OCI-M1 (cell line): ENCODE results near the gene PCGF5.
"Not testable (repeated sequence)": the region's sequence is repeated elsewhere in the genome, so short reads cannot be mapped to it uniquely, and the experiment has no call there.

Source experiments
- DNase-seq: peaks from one replicate; lab custom pipeline; 2025; lab: John Stamatoyannopoulos, UW

The PCGF5 gene

DNA sequence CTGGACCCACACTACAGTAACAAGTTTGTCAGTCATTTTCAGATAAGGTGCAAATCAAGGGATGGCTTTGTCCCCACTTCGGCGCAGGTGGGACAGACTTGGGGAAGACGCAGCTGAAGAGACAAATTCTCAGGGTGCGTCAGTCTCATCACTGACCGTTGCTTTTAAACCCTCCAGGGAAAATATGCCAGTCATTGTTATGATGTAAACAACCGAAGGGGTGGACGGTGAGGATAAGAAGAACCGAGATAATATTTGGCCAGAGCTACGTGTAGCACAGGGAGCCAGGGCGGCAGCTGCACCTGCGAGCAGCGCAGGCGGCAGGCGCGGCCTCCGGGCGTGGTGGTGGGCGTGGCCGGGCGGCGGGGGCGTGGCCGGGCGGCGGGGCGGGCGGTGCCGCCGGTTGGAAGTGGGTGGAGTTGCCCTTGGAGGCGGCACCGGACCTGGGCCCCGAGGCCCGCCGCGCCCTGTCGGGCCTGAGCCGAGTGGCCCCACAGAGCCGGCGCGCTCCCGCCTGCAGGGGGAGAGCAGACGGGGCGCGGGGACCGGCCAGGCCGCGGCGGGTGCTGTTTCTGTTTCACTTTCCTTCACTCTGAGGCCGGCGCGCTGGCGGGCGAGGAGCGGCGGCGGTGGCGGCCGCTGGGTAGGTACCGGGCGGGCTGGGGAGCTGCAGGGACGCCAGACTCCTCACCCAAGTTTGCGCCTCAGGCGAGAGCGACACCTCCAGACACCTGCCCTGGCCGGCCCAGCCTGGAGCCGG is at the start of gene PCGF5:
Gene PCGF5 (plus strand): TSS at position 470 of the 760 bp plus-strand sequence. CDS start 2,209 bp downstream, outside the sequence.
- peak; percentile 96 for DNase-seq

DNA sequence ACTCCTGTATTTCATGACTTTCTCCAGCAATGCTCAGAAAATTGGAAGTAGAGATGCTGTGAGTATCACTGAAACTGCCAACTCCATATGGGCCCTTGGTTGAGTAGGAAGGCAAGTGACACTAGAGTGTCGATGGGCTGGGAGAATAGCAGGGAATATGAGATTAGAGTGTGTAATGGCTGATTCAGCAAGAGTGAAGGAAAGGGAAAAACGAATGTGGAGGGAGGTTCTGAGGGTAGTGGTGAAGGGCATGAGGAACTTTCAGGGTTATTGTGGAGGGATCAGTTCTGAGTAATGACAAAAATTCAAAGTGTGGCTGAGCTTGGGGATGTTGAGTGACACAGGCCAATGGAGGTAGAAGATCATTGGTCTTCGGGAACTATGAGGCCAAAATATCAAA is 49.0 kb upstream of the PCGF5 start:
- no peak for DNase-seq

DNA sequence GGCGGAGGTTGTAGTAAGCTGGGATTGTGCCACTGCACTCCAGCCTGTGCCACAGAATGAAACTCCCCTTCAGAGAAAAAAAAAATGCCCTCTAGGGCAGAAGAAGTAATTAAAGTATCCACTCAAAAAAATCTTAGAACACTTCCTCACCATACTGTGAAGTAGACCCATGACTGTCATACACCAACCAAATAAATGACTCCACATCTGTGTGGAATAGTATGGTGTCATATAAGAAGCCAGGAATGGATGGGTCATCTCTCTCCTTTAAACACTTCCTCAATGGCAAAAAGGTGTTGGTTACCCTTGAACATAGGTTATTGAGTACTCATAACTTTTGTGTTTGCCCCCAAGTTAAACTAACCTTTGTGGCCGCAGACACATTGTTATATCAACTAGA is 48.1 kb upstream of the PCGF5 start:
- DNase-seq = no peak

DNA sequence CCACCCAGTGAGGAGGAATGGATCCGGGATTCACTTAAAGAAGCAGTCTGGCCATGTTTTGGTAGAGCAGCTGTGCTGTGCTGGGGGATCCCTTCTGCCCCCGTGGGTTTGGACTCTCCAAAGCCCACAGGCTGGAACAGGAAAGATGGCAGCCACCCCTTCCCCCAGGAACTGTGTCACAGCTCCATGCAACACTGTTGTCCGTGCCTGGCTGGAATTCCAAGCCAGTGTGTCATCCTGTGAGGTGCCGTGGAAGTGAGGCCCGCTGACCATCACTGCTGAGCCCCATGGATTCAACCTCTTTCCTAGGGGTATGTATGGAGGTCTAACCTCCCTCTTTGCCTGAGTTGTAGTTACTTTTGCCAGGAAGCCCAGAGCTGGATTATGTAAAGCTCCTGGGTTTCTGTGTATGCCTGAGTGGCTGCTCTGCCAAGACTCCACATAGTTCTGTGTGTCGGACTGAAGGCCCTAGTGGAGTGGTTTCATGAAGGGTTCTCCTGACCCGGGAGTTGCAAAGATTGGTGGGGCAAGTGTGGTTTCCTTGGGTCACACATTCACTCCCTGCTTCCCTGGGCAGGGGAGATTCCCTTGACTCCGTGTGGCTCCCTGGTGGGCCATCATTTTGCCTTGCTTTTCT is 35.1 kb upstream of the PCGF5 start:
- no peak for DNase-seq

DNA sequence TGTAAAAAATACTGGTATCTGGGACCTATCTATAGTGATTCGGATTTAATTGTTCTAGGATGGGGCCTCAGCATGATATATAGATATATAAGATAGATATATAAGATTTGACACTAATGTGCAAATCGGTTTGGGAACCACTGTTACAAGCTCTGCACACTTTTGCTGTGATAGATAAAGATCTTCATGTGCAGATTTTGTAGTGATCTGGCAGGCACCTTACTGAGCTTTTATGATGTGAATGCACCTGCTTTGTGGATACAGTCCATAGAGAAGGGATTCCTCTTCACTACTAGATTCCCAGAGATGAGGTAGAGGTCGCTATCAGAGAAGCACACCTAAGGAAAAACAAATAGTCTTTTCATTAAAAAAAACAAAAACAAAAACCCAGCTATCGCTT is 33.3 kb upstream of the PCGF5 start:
- DNase-seq = no peak

DNA sequence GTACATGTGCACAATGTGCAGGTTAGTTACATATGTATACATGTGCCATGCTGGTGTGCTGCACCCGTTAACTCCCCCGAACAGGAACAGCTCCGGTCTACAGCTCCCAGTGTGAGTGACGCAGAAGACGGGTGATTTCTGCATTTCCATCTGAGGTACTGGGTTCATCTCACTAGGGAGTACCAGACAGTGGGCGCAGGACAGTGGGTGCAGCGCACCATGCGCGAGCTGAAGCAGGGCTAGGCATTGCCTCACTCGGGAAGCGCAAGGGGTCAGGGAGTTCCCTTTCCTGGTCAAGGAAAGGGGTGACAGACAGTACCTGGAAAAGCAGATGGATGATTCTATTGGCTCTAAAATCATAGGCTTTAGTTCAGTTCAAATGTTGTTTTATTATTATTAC is 32.5 kb upstream of the PCGF5 start:
- DNase-seq = not testable (repeated sequence)

DNA sequence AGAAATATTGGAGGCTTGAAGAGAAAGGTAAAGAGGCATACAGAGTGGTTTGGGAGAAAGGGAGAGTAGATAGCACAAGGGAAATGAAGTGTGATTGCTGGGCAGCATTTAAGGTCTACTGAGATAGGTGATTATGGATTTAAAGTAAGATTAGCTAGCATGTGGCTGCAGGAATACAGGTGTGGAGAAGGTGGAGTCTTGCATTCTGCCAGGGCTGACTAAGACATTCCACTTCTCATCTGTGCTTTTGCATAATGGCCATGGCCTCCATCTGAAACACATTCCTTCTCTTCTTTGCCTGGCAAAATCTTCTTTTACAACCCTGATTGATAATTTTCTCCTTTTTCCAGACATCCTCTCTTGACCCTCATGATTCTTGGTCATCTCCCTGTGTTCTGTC is 31.6 kb upstream of the PCGF5 start:
- no peak for DNase-seq

DNA sequence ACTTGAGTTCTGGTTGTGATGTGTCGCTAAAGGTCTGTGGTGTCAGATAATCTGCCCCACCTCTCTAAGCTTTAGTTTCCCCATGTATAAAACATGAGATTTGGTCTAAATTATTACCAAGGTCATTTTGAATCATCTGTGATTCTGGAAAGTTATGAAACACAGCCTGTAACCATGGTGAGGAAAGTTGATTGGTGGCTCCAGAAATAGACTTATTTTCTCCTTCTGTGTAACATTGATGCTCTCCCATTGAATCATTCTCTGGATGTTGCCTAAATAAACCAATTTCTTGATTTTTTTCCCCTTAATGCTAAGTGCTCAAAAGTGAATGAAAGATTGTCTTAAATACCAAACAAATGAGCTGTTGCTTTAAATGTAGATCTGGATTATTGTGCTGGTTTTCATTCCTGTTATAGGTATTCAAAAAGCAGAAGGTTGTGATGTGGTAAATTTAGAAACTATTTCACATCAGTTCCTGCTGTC is 30.0 kb upstream of the PCGF5 start:
- no peak for DNase-seq

DNA sequence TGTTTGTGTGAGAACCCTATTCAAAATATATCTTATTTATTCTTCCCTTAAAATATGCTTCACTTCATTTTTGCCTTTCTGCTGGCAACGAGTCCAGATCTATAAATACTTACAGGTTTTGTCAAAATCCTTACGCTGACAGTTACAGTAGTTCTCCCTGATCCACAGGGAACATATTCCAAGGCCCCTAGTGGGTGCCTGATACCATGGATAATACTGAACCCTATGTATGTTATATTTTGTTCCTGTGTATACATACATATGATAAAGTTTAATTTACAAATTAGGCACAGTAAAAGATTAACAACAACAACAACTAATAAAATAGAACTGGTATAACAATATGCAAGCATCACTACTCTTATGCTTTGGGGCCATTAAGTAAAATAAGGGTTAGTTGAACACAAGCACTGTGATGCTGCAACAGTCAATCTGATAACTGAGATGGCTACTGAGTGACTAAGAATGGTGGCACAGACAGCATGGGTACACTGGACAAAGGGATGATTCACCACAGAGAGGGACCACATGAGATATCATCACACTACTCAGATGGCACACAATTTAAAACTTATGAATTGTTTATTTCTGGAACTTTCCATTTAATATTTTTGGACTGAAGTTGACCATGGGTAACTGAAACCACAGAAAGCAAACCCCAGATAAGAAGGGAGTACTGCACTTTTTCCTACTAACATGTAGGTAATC is 29.4 kb upstream of the PCGF5 start:
- peak; percentile 65 for DNase-seq

DNA sequence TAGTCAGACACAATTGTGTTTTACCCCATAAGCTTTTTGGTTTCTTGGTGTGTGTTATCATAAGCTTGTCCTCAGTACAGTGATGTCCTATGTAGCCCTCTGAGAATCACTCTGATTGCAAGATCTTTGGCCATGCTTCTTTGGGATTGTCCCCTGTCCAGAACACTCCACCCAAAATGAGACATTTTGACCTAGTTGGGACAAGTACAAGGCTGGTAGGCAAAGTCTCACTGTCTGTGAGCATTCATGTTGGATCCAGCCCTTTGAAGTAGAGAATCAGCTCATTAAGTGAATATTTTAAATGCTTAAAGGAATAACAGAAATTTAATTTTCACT is 28.9 kb upstream of the PCGF5 start:
- no peak for DNase-seq

DNA sequence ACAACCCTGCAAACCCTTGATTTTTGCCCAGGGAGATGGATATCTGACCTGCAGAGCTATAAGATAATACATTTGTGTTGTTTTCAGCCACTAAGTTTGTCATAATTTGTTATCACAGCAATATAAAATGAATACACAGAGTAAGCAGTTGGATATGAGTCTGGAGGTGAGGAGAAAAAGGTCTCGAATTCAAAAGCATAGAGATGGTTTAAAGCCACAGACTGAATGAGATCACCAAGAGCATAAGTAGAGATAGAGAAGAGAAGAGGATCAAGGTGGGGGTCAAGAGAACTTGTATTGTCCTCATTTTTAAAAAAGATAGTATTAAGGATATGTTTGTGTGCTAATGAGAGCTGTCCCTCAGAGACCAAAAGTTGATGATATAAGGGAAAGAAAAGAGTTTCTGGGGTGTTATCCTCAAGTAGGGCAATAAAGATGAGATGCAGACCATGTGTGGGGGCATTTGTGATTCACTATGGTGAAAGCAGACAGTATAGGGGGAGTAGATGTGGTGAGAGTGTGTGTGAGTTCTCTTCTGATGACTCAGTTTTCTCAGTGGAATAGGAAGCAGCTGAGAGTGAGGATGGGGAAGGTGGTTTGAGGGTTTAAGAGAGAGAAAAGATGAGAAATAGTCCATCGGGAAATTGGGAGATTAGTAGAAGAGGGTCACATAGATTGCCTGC is 25.8 kb upstream of the PCGF5 start:
- no peak for DNase-seq

DNA sequence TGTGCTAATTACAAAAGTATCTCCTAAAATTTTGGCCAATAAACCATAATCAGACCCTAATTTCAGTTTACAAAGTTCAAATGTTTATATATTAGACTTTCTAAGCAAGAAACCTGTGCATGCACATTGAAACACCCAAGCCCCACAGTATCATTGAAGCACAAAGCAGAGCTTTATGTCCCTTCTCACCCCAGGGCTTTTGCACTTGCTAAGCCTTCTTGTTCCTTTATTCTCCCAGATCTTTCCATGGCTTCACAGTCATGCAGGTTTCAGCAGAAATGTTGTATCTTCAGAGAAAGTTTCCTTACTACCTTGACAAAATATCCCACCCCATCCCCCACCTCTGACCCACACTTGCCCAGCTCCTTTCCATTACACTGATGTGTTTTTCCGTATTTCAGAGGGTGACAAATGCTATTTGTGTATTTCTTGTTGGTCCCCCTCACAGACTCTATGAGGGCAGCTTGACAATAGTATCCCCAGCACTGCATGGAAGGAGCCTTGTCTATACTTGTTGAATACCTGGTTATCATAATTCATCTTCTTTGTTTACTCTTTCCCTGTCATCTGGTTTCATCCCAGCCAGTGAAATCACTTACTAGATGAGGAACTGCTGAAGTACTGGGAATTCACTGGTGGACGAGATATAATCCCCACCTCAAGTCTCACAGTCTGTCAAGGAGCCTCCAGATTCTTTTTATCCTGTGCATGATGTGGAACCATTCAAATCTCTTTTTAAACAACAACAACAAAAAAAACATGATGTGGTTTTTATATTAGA is 24.0 kb upstream of the PCGF5 start:
- no peak for DNase-seq

DNA sequence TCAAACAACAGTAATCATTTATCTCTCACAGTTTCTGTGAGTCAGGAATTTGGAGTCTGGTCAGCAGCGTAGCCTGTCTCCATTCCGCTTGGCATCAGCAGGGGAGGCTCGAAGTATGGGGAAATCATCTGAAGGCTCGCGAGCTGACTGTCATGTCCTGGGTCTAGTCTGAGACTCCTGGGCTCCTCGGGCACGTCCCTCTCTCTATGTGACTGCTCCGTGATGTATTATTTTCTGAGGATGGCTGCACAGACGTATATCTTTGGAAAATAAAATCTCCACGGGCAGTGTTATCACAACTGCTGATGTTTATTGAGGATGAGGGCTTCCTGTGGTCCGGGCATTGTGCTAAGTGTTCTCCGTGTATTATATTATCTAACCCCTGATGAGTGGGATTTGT is 23.3 kb upstream of the PCGF5 start:
- DNase-seq = no peak

DNA sequence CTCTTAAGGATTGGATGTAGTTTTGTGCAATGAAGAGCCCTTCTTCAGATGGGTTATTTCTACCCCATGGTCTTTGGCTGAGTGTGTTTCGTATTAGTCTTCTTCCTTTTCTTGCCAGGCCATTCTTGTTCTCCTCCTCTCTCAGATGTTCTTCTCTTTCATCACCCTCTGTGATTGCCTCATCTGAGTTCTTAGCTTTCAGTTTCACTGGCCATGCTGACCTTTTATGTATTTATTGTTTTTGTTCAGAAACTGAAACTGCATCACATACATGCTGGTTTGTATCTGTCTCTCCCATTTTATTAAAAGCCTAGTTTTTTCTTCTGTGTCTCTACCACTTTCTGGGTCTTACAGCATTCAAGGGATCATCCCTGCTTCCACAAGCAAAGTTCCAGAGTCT is 21.7 kb upstream of the PCGF5 start:
- DNase-seq = peak; percentile 94

DNA sequence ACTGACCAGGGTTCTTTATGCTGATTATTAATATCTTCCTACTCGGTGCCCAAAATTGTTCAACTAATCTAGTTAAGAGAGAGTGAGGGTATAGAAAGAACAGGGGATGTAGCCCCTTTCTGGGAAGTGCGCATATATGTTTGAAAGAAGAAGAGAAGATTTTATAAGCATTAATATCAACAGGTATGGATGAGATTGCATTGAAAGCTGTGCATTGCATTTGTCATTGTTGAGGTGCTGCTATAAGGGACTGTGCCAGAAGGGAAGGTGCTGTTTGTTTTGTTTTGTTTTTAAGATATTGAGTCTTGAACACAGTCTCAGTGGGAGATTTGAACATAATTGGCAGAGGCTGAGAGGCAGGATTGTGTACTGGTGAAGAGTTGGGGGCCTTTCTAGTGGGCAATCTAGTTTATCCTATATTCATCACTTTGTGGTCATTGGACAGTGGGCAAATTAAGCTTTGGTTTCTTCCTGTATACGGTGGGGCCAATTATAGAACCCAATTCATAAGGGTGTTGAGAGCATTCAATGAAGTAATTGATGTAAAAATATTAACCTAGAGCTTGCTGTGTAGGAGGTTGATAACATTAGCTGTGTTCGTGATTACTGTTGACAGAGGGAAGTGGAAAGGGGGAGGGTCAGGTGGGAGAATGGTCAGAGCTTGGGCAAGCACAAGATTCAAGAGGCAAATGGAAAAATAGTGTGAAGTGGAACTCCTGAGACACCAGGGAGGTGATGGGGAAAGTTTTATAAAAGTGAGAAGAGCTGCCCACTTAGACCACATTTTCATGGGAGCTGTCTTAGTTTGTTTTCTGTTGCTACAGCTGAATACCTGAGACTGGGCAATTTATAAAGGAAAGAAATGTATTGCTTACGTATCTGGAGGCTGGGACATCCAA is 19.9 kb upstream of the PCGF5 start:
- DNase-seq = peak; percentile 65

DNA sequence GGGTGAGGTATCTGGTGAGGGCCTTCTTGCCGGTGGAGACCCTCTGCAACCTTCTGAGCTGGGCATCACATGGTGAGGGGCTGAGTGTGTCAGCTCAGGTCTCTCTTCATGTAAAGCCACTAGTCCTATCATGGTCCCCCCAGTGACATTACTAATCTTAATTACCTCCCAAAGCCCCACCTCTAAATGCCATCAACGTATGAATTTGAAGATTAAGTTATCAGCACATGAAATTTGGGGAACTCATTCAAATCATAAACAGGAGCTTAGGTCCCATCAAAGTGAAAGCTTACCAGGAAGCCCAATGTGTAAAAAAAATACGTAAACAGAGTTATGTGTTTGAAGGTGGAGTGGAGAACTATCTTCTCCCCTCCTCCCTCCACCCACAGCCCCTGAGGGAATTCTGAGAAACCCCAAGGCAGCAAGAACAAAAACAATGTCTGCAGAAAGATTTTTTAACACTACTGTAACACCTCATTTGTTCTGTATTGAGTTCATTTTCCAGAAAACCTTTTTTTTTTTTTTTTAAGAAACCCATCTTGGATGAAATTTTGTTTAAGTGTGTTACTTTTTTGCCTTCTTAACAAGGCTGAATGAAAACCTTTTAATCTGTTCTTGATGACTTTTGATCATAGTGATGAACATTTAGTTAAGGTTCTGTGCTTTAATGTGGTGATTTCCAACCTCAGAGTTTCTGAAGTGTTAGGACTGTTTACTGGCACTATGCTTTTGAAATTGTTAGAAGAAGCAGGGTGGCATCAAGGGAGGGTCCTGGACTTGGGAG is 19.1 kb upstream of the PCGF5 start:
- peak; percentile 83 for DNase-seq

DNA sequence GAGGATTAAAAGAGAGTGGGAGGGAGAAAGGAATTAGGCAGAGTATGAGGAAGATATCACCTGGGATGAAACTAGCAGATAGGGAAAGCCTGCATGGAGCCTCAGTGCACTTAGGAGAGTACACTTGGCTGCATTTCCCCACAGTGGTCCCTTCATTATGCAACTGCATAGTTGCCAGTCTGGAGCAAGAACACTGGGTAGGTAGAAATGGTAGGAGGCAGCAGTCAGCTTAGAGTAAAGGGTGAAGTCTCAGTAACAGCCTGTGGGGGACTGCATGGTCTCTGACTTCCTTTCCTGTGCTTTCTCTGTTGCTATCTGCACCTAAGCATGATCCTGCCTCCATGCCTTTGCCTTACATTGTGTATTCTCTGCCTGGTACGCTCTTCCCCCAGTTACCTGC is 14.0 kb upstream of the PCGF5 start:
- peak; percentile 34 for DNase-seq

DNA sequence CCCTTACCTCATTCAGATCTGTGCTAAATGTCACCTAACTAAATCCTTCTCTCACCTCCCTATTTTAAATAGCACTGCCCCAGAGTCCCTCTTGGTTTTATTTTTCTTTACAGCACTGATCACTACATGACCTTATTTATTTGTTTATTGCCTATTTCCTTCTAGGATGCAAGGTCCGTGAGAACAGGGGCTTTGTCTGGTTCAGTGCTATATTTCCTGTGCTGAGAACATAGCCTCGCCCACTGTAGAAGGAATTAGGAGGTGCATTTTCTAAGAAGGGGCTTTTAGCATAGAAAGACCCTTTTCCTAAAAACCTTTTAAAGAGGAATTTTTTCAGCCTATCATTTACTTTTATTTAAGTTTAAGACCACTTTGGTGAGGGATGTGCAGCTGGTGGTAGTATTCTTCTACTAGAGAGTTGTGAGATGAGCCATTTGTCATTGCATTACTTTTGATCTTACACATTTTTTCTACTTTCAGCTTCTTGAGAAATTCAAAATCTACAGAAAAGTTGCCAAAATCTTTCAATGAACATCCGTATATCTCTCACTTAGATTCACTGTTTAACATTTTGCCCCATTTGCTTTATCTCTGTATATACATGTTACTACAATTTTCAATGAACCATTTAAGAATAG is 13.5 kb upstream of the PCGF5 start:
- DNase-seq = no peak

DNA sequence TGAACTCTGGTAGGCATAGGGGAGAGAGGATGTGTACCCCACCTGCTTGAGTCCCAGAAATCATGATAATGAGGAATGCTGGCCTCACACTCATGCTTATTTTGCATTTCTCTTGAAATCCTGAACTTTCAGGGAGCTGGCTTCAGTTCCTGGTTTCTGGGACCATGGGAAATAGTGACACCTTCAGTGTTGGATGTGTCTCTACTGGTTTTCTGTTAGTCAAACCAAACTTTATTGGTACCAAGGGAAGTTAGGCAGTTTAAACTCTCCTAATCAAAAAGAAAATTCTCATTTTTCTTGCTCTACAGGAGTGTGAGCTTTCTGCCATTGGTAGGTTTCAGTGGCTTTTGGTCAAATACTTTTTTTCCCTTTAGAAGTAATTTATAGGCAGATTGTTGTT is 11.8 kb upstream of the PCGF5 start:
- peak; percentile 50 for DNase-seq
